HG03442 (cell line): Measurements from ENCODE around the gene USH1C.

Source experiments
- ATAC-seq: cut with Tn5 transposase; IDR thresholded peaks from one replicate; pipeline ENCODE4 v1.9.1; 2021; ENCODE audit warnings: mild to moderate bottlenecking, moderate library complexity; ENCODE audit not compliant: unreplicated experiment

USH1C gene

GRCh38 chr11:17443926-17444690, 100.1 kb downstream of the USH1C start:
- no peak for ATAC-seq
